ENCODE data around the gene VPS16.

DNA sequence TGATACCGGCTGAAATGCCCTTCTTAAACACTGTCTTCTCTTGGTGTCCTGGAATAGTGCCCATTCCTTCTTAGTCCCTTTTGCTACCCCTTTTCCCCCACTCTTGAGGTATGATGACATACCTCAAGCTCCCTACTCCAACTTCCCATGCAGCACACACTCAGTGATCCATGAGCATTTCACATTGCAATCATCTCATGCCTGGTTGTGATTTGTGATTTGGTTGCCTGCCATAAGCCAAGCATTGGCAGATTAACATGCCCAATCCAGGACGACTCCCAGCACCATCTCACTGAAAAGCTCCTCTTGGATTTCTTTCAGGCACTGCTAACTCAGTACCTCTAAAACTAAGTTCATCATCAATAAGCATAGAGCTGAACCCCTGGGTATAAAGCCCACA is 18.0 kb downstream of the VPS16 start:
- TF ChIP-seq, protein P1, sequence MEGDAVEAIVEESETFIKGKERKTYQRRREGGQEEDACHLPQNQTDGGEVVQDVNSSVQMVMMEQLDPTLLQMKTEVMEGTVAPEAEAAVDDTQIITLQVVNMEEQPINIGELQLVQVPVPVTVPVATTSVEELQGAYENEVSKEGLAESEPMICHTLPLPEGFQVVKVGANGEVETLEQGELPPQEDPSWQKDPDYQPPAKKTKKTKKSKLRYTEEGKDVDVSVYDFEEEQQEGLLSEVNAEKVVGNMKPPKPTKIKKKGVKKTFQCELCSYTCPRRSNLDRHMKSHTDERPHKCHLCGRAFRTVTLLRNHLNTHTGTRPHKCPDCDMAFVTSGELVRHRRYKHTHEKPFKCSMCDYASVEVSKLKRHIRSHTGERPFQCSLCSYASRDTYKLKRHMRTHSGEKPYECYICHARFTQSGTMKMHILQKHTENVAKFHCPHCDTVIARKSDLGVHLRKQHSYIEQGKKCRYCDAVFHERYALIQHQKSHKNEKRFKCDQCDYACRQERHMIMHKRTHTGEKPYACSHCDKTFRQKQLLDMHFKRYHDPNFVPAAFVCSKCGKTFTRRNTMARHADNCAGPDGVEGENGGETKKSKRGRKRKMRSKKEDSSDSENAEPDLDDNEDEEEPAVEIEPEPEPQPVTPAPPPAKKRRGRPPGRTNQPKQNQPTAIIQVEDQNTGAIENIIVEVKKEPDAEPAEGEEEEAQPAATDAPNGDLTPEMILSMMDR (IDR thresholded peaks at IDR 0.05): no peak
- no peak for TF ChIP-seq POLR2A (IDR thresholded peaks at IDR 0.05)
- TF ChIP-seq POLR2AphosphoS5 (IDR thresholded peaks at IDR 0.05): no peak
- TF ChIP-seq EP300 (IDR thresholded peaks at IDR 0.05): no peak

Data from suprapubic skin (tissue), 4 donors.